Loucy (cell line): Measurements from ENCODE around the gene KLHL40.

Source experiments
- CTCF ChIP-seq: fragments of 200-600 bp; sonication (generic); conservative IDR thresholded peaks from 2 replicates; pipeline ENCODE4 v1.5.1; 2014; ENCODE audit warnings: mild to moderate bottlenecking, antibody characterized with exemption, low read length
- EZH2phosphoT487 ChIP-seq: fragments of 200-600 bp; IDR thresholded peaks from 2 replicates; pipeline ENCODE4 v1.6.1; 2018; ENCODE audit warnings: antibody characterized with exemption, mild to moderate bottlenecking, moderate library complexity, borderline replicate concordance

- TF ChIP-seq CTCF (no peak), EZH2phosphoT487 (no peak)
Observed at GRCh38 chr3:42660131-42660715, 25.1 kb upstream of the KLHL40 start.
